GM12892 (cell line): ENCODE data around the gene STARD7.

Experiments
- POLR2A ChIP-seq: IDR thresholded peaks from 2 replicates; pipeline ENCODE4 v1.6.1; 2011; ENCODE audit warnings: low read depth, low read length, control low read depth
- POLR2AphosphoS5 ChIP-seq: IDR thresholded peaks from 2 replicates; pipeline ENCODE4 v1.6.1; 2011; ENCODE audit warnings: low read depth, low read length, control low read depth
- TAF1 ChIP-seq: IDR thresholded peaks from 2 replicates; pipeline ENCODE4 v1.6.1; 2011; ENCODE audit warnings: low read depth, mild to moderate bottlenecking, control low read depth, low read length, borderline replicate concordance

GRCh38 chr2:96181529-96181928, 27.1 kb downstream of the STARD7 start:
- TF ChIP-seq POLR2AphosphoS5 (no peak), POLR2A (no peak), TAF1 (no peak)
